ENCODE data around the gene DNAH7. TPM values are rescaled to one million over a fixed set of nuclear protein-coding genes. Genes with fewer than 3 reads are reported as not detected.

The DNAH7 gene
- total and polyA plus RNA-seq, 2 donors (not counting 1 experiment from before 2014, with no cell fraction given): 0.01 to 0.05 TPM

DNA sequence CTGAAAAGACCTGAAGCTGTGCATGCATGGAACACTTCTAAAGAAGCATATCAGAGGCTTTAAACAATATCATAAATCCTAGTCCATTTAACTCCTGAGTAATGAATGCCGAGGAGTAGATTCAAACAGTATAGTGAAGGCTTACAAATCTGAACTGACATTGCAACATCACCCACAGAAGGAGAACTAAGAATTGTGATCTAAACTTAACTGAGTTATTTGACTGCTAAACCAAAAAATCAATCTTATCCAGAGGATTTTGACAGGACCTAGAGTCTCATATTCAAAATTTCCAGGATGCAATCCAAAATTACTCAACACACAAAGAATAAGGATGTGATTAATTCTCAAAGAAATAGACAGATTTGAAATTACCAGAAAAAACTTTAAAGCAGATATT, 230.6 kb downstream of the DNAH7 start:
- Mint-ChIP-seq H3K27ac (no peak overlapping the region), H3K9me3 (ENCODE audit: insufficient read depth) (peaks cover 2% of the 10 kb centered on the region), H3K4me3 (no peak overlapping the region), H3K27me3 (peaks cover 11% of the 10 kb centered on the region), H3K4me1 (peaks cover 5% of the 10 kb centered on the region)
- CTCF ChIA-PET: no interaction called here
- TF ChIP-seq CTCF (IDR thresholded peaks at IDR 0.05) (no peak), EZH2 (IDR thresholded peaks at IDR 0.05; ENCODE audit: borderline replicate concordance, insufficient read depth, low read depth, low read length, poor library complexity, severe bottlenecking) (no peak)
- H3K9me3 ChIP-seq (ENCODE audit: control extremely low read depth in 1 of 3, control insufficient read depth in 2 of 3, insufficient read depth in 1 of 3, low read length in 2 of 3): peaks cover 0 to 3% (median 0%) of the 10 kb centered on the region in 3 donors
- H2AFZ ChIP-seq (ENCODE audit: insufficient read depth, low read depth, low read length, poor library complexity, severe bottlenecking): no peak overlapping the region
- no peaks in the 10 kb centered on the region for H3K36me3 ChIP-seq (replicated peaks in 1 of 2; ENCODE audit: control extremely low read depth in 1 of 2, control insufficient read depth in 1 of 2, extremely low read depth in 1 of 2, insufficient read depth in 2 of 2, low read length in 1 of 2)
- no peak overlapping the region for H3K9ac ChIP-seq (ENCODE audit: low read length)
- intact Hi-C loops (cut with micrococcal nuclease): no loop called here
- H3K27me3 ChIP-seq (replicated peaks in 1 of 4; ENCODE audit: control extremely low read depth in 1 of 4, control insufficient read depth in 3 of 4, insufficient read depth in 4 of 4, low read length in 3 of 4): no peaks in the 10 kb centered on the region
- no peak overlapping the region for H3K4me2 ChIP-seq (replicated peaks; ENCODE audit: low read depth, low read length, poor library complexity, severe bottlenecking)
- ATAC-seq (ENCODE audit: low read depth): no peak
- no peaks in the 10 kb centered on the region for H3K79me2 ChIP-seq (ENCODE audit: control insufficient read depth, insufficient read depth, low read length)
- no peak overlapping the region for H3K4me3 ChIP-seq (ENCODE audit: control extremely low read depth in 1 of 5, extremely low read depth in 1 of 5, insufficient read depth in 1 of 5, low read depth in 2 of 5, low read length in 4 of 5)
- no peaks in the 10 kb centered on the region for H4K20me1 ChIP-seq (ENCODE audit: control insufficient read depth, insufficient read depth, low read length, poor library complexity, severe bottlenecking)
- POLR2A ChIA-PET: no interaction called here
- no peaks in the 10 kb centered on the region for H3K4me1 ChIP-seq (ENCODE audit: control insufficient read depth in 2 of 2, insufficient read depth in 2 of 2, low read length in 2 of 2)
- no peak for DNase-seq
- no CpG with 5 or more reads among the region's 1 CpG for WGBS (ENCODE audit: insufficient coverage)
- no peak overlapping the region for H3K27ac ChIP-seq (ENCODE audit: low read length in 2 of 2)

DNA sequence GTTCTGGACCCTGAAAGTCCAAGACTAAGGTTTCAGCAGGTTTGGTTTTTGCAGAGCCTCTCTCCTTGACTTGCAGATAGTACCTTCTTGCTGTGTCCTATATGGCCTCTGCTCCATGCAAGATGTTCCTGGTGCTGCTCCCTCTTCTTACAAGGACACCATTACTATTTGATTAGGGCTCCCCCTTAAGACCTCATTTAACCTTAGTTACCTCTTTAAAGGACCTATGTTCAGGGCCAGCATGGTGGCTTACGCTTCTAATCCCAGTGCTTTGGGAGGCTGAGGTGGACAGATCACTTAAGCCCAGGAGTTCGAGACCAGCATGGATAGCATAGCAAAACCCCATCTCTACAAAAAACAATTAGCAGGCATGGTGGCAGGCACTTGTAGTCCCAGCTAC, 232.6 kb downstream of the DNAH7 start:
- Histone ChIP-seq H3K27me3 (replicated peaks in 1 of 4; ENCODE audit: control extremely low read depth in 1 of 4, control insufficient read depth in 3 of 4, insufficient read depth in 4 of 4, low read length in 3 of 4) (no peaks in the 10 kb centered on the region), H3K27ac (ENCODE audit: low read length in 2 of 2) (no peak overlapping the region), H3K4me2 (replicated peaks; ENCODE audit: low read depth, low read length, poor library complexity, severe bottlenecking) (no peak overlapping the region), H3K4me1 (ENCODE audit: control insufficient read depth in 2 of 2, insufficient read depth in 2 of 2, low read length in 2 of 2) (no peaks in the 10 kb centered on the region), H3K79me2 (ENCODE audit: control insufficient read depth, insufficient read depth, low read length) (no peaks in the 10 kb centered on the region), H3K9me3 (ENCODE audit: control extremely low read depth in 1 of 3, control insufficient read depth in 2 of 3, insufficient read depth in 1 of 3, low read length in 2 of 3) (peaks cover 0 to 3% (median 0%) of the 10 kb centered on the region in 3 donors), H2AFZ (ENCODE audit: insufficient read depth, low read depth, low read length, poor library complexity, severe bottlenecking) (no peak overlapping the region), H3K36me3 (replicated peaks in 1 of 2; ENCODE audit: control extremely low read depth in 1 of 2, control insufficient read depth in 1 of 2, extremely low read depth in 1 of 2, insufficient read depth in 2 of 2, low read length in 1 of 2) (no peaks in the 10 kb centered on the region), H3K9ac (ENCODE audit: low read length) (no peak overlapping the region), H3K4me3 (ENCODE audit: control extremely low read depth in 1 of 5, extremely low read depth in 1 of 5, insufficient read depth in 1 of 5, low read depth in 2 of 5, low read length in 4 of 5) (no peak overlapping the region), H4K20me1 (ENCODE audit: control insufficient read depth, insufficient read depth, low read length, poor library complexity, severe bottlenecking) (no peaks in the 10 kb centered on the region)
- ATAC-seq (ENCODE audit: low read depth) (no peak), DNase-seq (no peak)
- Mint-ChIP-seq H3K9me3 (ENCODE audit: insufficient read depth) (peaks cover 2% of the 10 kb centered on the region), H3K27ac (no peak overlapping the region), H3K27me3 (peaks cover 13% of the 10 kb centered on the region), H3K4me3 (no peak overlapping the region), H3K4me1 (no peaks in the 10 kb centered on the region)
- WGBS (ENCODE audit: insufficient coverage): no CpG with 5 or more reads among the region's 2 CpGs
- POLR2A ChIA-PET: no interaction called here
- intact Hi-C loops (cut with micrococcal nuclease): no loop called here
- CTCF ChIA-PET: interaction anchor here (0.6 kb wide), 1 partner anchor 14 kb away, joined by 3 read pairs; no protein-coding TSS in a partner anchor
- TF ChIP-seq CTCF (IDR thresholded peaks at IDR 0.05): no peak
- TF ChIP-seq EZH2 (IDR thresholded peaks at IDR 0.05; ENCODE audit: borderline replicate concordance, insufficient read depth, low read depth, low read length, poor library complexity, severe bottlenecking): no peak
